CD14-positive monocyte (primary cell): ENCODE data around the gene EBF3. TPM values are rescaled to one million over a fixed set of nuclear protein-coding genes. Genes with fewer than 3 reads are reported as not detected.

Experiments
- DNase-seq, 3 donors: peaks; one replicate each; pipeline ENCODE4 v3.0.0-alpha.2; 2011 to 2022
- H2AFZ ChIP-seq: 2 replicates; pipeline ENCODE4 v1.6.0; 2012; ENCODE audit warnings: mild to moderate bottlenecking, low read depth, low read length, inconsistent platforms; ENCODE audit not compliant: insufficient read depth, poor library complexity, severe bottlenecking
- H3K27ac ChIP-seq, 2 donors: 1 replicate in 1 of 2; 2 replicates in 1 of 2; pipeline ENCODE4 v1.5.1; 2012 to 2013; ENCODE audit warnings: low read length in 2 of 2, control low read depth in 1 of 2, inconsistent platforms in 1 of 2, low read depth in 1 of 2, mild to moderate bottlenecking in 1 of 2
- H3K27me3 ChIP-seq, 2 donors: one replicate each; pipeline versions ENCODE4 v1.6.0 to v1.6.1; 2011 to 2013; ENCODE audit warnings: low read length in 2 of 2; ENCODE audit not compliant: control insufficient read depth in 2 of 2, insufficient read depth in 2 of 2
- H3K36me3 ChIP-seq, 2 donors: replicated peaks in 1 of 2; 1 replicate in 1 of 2; 2 replicates in 1 of 2; pipeline versions ENCODE4 v1.5.1 to v1.6.1; 2012 to 2013; ENCODE audit warnings: low read length in 2 of 2, control low read depth in 1 of 2, inconsistent platforms in 1 of 2, mild to moderate bottlenecking in 1 of 2; ENCODE audit not compliant: insufficient read depth in 2 of 2, control insufficient read depth in 1 of 2
- H3K4me1 ChIP-seq, 2 donors: 1 replicate in 1 of 2; 2 replicates in 1 of 2; pipeline versions ENCODE4 v1.5.1 to v1.6.1; 2012 to 2013; ENCODE audit warnings: low read length in 2 of 2, control low read depth in 1 of 2, inconsistent platforms in 1 of 2, mild to moderate bottlenecking in 1 of 2, moderate library complexity in 1 of 2; ENCODE audit not compliant: insufficient read depth in 2 of 2, control insufficient read depth in 1 of 2
- H3K4me2 ChIP-seq: replicated peaks from 2 replicates; pipeline ENCODE3; 2012; ENCODE audit warnings: low read length, moderate library complexity, mild to moderate bottlenecking; ENCODE audit not compliant: poor library complexity, severe bottlenecking; ENCODE audit errors: extremely low read depth
- H3K4me3 ChIP-seq, 3 experiments: fragments of 200-600 bp in 1 of 3; sonication (generic) in 1 of 3; replicated peaks in 1 of 3; 1 replicate in 2 of 3; 2 replicates in 1 of 3; pipeline ENCODE4 v1.5.1; 2011 to 2013; ENCODE audit warnings: low read length in 3 of 3, mild to moderate bottlenecking in 3 of 3, control low read depth in 2 of 3, low read depth in 2 of 3, inconsistent platforms in 1 of 3, moderate library complexity in 1 of 3
- H3K79me2 ChIP-seq: 2 replicates; pipeline ENCODE4 v1.6.0; 2012; ENCODE audit warnings: mild to moderate bottlenecking, control low read depth, inconsistent platforms, low read length, moderate library complexity; ENCODE audit not compliant: insufficient read depth
- H3K9ac ChIP-seq: 2 replicates; pipeline ENCODE4 v1.6.0; 2017; ENCODE audit warnings: low read length, mild to moderate bottlenecking; ENCODE audit not compliant: insufficient read depth, poor library complexity, severe bottlenecking
- H3K9me3 ChIP-seq, 2 donors: replicated peaks in 1 of 2; 1 replicate in 1 of 2; 2 replicates in 1 of 2; pipeline versions ENCODE4 v1.5.1 to v1.6.1; 2012 to 2013; ENCODE audit warnings: low read length in 2 of 2, control low read depth in 1 of 2; ENCODE audit not compliant: control insufficient read depth in 1 of 2, insufficient read depth in 1 of 2
- H4K20me1 ChIP-seq: 2 replicates; pipeline ENCODE4 v1.6.0; 2012; ENCODE audit warnings: mild to moderate bottlenecking, low read length, control low read depth, moderate library complexity; ENCODE audit not compliant: insufficient read depth
- H3K27ac Mint-ChIP-seq, 7 donors: one replicate each; pipeline ENCODE4 v1.8.0; 2020; ENCODE audit warnings: mild to moderate bottlenecking in 7 of 7, mixed read lengths in 7 of 7, moderate library complexity in 6 of 7, inconsistent platforms in 2 of 7
- H3K27me3 Mint-ChIP-seq, 3 donors: one replicate each; pipeline ENCODE4 v1.8.0; 2021 to 2022; ENCODE audit warnings: low read depth in 3 of 3, mild to moderate bottlenecking in 3 of 3, mixed read lengths in 3 of 3, moderate library complexity in 3 of 3, inconsistent platforms in 1 of 3
- H3K36me3 Mint-ChIP-seq, 2 donors: one replicate each; pipeline ENCODE4 v1.8.0; 2020; ENCODE audit warnings: mixed read lengths in 2 of 2, inconsistent platforms in 1 of 2, mild to moderate bottlenecking in 1 of 2
- H3K4me1 Mint-ChIP-seq: one replicate; pipeline ENCODE4 v1.8.0; 2020; ENCODE audit warnings: mild to moderate bottlenecking, mixed read lengths
- H3K4me3 Mint-ChIP-seq, 2 donors: one replicate each; pipeline ENCODE4 v1.8.0; 2020; ENCODE audit warnings: mild to moderate bottlenecking in 2 of 2, mixed read lengths in 2 of 2, moderate library complexity in 1 of 2
- H3K9me3 Mint-ChIP-seq, 7 donors: one replicate each; pipeline ENCODE4 v1.8.0; 2020 to 2022; ENCODE audit warnings: mixed read lengths in 7 of 7, mild to moderate bottlenecking in 6 of 7, moderate library complexity in 6 of 7, inconsistent platforms in 2 of 7
- WGBS: methylation state at CpG from one replicate; pipeline ENCODE4 v1.1.5; 2013; ENCODE audit warnings: missing lambda C conversion rate; ENCODE audit not compliant: insufficient coverage; 5-methylcytosine and 5-hydroxymethylcytosine counted together
- intact Hi-C, 2 donors: fragments of 100-400 bp; cut with micrococcal nuclease; formaldehyde crosslinking; loops; one replicate each; pipeline versions ENCODE4 v1.15.0 to v1.15.1; 2023
- polyA plus RNA-seq, 3 donors: library from polyadenylated mRNA; depleted of rRNA in 1 of 3; unstranded in 2 of 3; stranded (reverse) in 1 of 3; fragments of 300-500 nt in 2 of 3; fragments of >200 nt in 1 of 3; fragmentation: Illumina TruSeq in 2 of 3; gene quantifications; 1 replicate in 2 of 3; 2 replicates in 1 of 3; pipeline ENCODE4 v1.2.3, GENCODE V29; 2012 to 2021
- TF ChIP-seq, protein P1 (sequence below): fragments of 200-600 bp; IDR thresholded peaks from one replicate; pipeline ENCODE4 v1.8.0; 2022; ENCODE audit warnings: antibody characterized with exemption, mild to moderate bottlenecking

The EBF3 gene
- polyA plus RNA-seq, 3 donors, result not detected

DNA sequence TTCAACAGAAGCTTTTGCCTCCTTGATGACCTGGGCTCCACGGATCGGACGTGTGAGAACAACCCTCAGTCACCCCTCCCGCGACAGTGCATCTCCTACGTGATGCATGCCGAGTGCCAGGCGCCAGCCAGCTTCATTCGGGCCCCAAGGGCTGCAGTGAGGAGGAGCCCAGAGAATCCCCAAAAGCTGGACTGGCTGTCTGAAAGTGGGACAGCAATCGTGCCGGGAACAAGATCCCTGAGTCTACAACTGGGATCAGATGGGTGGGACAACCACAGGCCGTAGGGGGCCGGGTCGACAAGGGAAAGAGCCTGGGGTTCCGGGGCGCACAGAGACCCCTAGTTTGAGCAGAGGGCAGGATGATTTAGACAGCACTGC is 27.2 kb downstream of the EBF3 start:
- Histone ChIP-seq H3K4me1 (no peaks in the 10 kb centered on the region), H3K4me2 (no peak overlapping the region), H2AFZ (no peak overlapping the region), H3K9me3 (no peaks in the 10 kb centered on the region), H4K20me1 (no peaks in the 10 kb centered on the region), H3K27me3 (no peaks in the 10 kb centered on the region), H3K36me3 (no peaks in the 10 kb centered on the region), H3K27ac (no peak overlapping the region), H3K79me2 (no peaks in the 10 kb centered on the region), H3K9ac (no peak overlapping the region), H3K4me3 (no peak overlapping the region)
- Mint-ChIP-seq H3K9me3 (no peaks in the 10 kb centered on the region), H3K36me3 (no peaks in the 10 kb centered on the region), H3K27ac (no peak overlapping the region), H3K4me3 (no peak overlapping the region), H3K4me1 (no peaks in the 10 kb centered on the region), H3K27me3 (peaks cover 0 to 8% (median 7%) of the 10 kb centered on the region in 3 donors)
- 99% methylated on average over 16 of the region's 16 CpGs for WGBS
- intact Hi-C loops, result no loop called here
- TF ChIP-seq, protein P1, sequence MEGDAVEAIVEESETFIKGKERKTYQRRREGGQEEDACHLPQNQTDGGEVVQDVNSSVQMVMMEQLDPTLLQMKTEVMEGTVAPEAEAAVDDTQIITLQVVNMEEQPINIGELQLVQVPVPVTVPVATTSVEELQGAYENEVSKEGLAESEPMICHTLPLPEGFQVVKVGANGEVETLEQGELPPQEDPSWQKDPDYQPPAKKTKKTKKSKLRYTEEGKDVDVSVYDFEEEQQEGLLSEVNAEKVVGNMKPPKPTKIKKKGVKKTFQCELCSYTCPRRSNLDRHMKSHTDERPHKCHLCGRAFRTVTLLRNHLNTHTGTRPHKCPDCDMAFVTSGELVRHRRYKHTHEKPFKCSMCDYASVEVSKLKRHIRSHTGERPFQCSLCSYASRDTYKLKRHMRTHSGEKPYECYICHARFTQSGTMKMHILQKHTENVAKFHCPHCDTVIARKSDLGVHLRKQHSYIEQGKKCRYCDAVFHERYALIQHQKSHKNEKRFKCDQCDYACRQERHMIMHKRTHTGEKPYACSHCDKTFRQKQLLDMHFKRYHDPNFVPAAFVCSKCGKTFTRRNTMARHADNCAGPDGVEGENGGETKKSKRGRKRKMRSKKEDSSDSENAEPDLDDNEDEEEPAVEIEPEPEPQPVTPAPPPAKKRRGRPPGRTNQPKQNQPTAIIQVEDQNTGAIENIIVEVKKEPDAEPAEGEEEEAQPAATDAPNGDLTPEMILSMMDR, result no peak
- no peak for DNase-seq

DNA sequence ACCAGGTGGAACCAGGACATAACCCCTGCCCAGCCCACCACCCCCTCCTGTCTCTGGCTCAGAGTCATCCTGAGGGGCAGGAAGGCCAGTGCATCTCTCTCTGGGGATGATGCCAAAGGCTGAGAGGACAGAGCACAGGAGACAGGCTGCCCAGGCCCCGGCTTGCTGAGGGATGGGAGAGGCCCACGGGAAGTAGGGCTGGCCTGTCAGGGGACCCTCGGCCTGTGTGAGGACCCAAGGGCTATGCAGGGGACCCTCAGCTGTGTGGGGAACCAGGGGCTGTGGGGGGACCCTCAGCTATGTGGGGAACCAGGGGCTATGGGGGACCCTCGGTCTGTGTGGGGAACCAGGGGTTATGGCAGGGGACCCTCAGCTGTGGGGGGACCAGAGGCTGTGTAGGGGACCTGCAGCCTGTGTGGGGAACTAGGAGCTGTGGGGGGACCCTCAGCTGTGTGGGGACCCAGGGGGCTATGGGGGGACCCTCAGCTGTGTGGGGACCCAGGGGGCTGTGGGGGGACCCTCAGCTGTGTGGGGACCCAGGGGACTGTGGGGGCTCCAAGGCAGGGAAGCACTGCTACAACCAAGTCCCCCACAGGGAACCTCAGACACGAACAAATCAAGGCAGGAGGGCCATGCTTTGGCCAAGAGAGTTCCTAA is 27.7 kb downstream of the EBF3 start:
- no peaks in the 10 kb centered on the region for H3K9me3 Mint-ChIP-seq
- no peaks in the 10 kb centered on the region for H3K4me1 Mint-ChIP-seq
- H3K27ac Mint-ChIP-seq, result no peak overlapping the region
- intact Hi-C loops, result no loop called here
- Histone ChIP-seq H3K9ac (no peak overlapping the region), H3K9me3 (no peaks in the 10 kb centered on the region), H3K27me3 (no peaks in the 10 kb centered on the region), H3K36me3 (no peaks in the 10 kb centered on the region), H3K79me2 (no peaks in the 10 kb centered on the region), H3K4me2 (no peak overlapping the region), H3K4me3 (no peak overlapping the region), H2AFZ (no peak overlapping the region), H4K20me1 (no peaks in the 10 kb centered on the region), H3K27ac (no peak overlapping the region), H3K4me1 (no peaks in the 10 kb centered on the region)
- TF ChIP-seq, protein P1, result no peak
- no peak for DNase-seq
- H3K27me3 Mint-ChIP-seq, result peaks cover 0 to 7% (median 5%) of the 10 kb centered on the region in 3 donors
- WGBS, result 98% methylated on average over 4 of the region's 5 CpGs
- no peaks in the 10 kb centered on the region for H3K36me3 Mint-ChIP-seq
- no peak overlapping the region for H3K4me3 Mint-ChIP-seq
